Endometrial microvascular endothelial cells (primary cell): ENCODE data around the gene DRAM2. TPM values are rescaled to one million over a fixed set of nuclear protein-coding genes. Genes with fewer than 3 reads are reported as not detected.

Source experiments
- in situ Hi-C: cut with HindIII; loops from 2 replicates; pipeline ENCODE4 v1.10.0; 2017; ENCODE audit warnings: low sequenced_read_pairs, low pct_unique_long_range_greater_than_20kb; ENCODE audit errors: inconsistent ontology term
- total RNA-seq: library from RNA; depleted of rRNA; stranded (reverse); fragments of >200 nt; gene quantifications from one replicate; pipeline ENCODE4 v1.2.3, GENCODE V29; 2015; ENCODE audit errors: inconsistent ontology term

Gene DRAM2
- 50.1 TPM for total RNA-seq

DNA sequence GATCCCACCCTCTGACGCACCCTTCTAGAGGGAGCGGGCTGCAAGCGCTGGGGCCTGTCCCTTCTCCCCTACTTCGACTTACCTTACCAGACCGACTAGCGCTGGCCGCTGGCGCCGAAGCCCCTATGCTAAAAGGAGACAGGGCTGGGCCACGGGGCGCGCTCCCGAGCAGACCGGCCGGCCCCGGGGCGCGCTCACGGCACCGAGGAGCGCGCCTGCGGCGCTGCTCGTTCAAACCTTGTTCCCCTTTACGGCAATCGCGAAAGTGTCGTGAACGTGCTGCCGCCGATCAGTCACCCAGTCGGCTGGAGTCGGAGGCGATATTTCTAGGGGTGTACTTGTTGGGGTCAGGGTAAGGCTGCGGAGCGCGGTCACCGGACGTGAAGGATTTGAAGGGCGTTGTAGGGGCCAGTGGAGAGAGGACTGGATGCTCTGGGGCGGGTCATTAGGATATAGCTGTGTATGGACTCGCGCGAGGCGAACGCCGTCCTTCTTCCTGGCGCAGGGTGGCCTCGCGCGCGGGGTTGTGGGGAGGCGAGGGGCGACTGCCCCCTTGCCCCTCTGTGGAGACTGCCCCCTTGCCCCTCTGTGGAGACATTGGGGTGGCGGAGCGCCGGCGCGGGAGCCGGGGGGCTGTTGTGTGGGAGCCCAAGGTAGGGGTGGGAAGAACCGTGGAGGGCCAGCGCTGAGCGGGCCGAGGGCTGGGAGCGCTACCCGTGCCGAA lies at the start of gene DRAM2, which contains the start of gene CEPT1:
Gene DRAM2 (minus strand): TSS at position 138 of the 724 bp plus-strand sequence. CDS start 8,539 bp downstream, outside the sequence.
Gene CEPT1 (plus strand): TSS at position 268 of the 724 bp plus-strand sequence. CDS start 7,492 bp downstream, outside the sequence.
- in situ Hi-C loops: no loop called here

DNA sequence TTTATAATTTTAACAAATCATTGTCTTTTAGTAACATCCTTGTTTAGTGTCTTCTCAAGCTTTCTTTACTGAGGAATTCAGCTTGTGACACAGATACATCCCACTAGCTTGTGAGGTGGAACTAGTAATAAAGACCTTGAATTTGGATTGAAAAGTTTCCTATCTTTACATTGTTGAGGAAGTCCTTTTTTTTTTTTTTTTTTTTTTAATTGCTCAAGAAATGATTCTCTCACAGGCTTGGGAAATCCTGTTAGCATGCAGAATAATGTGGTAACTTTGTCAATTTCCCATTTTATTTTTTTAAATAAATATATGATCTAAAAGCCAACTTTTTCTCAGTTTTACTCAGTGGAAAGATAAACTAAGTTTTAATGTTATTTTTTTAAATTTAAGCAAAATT lies 44.8 kb upstream of the DRAM2 start:
- in situ Hi-C loops: no loop called here

DNA sequence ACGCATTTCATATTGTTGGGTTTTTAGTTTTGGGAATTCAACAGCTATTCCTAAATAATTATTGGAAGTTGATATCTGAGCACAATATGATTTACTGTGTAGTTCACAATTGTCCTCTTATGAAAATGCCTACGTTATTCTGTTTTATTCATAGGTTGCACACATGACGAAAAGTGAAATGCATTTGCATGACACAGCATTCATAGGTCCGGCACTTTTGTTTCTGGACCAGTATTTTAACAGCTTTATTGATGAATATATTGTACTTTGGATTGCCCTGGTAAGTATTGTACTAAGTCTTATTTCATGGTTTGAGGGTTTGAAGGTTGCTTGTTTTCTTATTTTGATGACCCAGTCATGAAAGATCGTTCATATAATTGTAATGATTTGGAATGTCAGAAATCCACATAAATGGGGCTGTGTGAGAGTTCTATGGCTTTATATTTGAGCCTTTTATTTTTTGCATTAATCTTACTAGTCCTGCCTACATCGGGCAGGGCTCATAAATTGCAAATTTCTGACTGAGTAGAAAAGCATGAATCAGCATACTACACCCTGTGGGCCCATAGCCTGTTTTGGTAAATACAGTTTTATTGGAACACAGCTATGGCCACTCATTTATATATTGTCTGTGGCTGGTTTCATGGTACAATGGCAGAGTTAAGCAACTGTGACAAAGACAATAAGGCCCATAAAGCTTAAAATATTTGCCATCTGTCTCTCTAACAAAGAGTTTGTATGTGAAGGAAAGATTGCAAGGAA lies 43.6 kb upstream of the DRAM2 start:
- in situ Hi-C loops: no loop called here

DNA sequence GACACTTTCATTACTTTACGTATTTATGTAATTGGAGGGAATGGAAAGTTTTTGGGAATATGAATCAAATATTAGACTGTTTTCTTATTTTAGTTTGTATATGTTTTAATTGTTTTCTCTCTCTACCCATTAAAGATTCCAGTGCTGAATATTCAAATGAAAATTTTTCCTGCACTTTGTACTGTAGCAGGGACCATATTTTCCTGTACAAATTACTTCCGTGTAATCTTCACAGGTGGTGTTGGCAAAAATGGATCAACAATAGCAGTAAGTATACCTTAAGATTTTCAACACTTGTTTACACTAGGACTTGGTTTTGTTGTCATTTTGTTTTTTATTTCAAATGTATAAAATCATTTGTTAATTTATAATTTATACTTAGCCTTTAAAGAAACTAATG lies 42.2 kb upstream of the DRAM2 start:
- in situ Hi-C loops: no loop called here

DNA sequence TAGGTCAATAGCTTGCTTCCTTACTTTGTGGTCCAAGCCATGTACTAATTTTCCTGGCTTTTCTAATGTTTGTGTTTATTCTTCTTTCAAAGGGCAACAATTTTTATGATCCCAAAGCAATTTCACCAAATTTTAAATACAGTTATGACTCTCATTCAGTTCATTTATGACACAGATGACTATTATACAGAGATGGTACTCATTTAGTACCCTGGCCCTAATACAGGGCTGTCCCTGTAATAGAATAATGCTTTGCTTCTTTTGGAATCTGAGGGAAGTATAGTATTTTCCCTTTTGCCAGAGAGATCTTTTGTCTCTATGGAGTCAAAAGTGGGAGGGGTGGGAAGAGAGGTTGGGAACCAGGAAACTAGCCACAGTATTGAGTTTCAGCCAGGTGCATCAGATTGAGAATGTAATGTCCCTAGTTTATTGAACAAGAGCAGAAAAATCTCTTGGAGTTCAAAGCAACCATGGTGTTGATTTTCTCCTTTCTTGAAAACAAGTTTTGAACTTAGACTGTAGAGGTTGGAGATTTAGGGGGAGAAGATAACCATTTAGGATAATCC lies 40.2 kb upstream of the DRAM2 start:
- in situ Hi-C loops: no loop called here

DNA sequence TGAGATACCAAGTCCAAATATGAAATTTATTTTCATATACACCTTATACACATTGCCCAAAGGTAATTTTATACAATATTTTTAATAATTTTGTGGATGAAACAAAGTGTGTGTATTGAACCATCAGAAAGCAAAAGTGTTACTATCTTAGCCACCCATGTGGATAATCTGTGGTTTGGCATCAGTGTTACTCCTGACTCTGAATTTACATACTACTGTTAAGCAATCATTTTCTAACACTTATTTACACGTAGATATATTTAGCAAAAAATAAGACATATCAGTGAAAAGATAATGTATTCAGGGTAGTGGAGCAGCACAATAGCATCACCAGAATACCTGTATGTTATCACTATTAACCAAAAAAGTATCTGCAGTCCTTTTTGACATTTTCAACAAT lies 36.8 kb upstream of the DRAM2 start:
- in situ Hi-C loops: no loop called here

DNA sequence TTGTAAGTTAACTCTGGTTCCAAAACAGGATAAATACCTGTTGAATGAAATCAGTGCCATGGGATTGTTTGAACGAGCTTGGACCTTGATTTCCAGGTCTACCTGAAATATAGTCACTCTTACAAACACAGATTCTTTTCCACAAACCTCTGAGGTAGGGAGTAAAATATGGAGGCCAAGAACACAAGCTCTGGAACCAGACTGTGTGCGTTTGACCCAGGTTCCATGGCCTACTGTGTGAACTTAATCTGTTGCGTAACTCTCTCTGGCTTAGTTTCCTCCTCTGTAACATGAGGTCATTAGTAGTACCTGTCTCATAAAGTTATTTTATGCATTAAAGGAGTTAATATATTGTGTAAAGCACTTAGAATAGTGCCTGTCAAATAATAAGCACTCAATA lies 35.5 kb upstream of the DRAM2 start:
- in situ Hi-C loops: no loop called here

DNA sequence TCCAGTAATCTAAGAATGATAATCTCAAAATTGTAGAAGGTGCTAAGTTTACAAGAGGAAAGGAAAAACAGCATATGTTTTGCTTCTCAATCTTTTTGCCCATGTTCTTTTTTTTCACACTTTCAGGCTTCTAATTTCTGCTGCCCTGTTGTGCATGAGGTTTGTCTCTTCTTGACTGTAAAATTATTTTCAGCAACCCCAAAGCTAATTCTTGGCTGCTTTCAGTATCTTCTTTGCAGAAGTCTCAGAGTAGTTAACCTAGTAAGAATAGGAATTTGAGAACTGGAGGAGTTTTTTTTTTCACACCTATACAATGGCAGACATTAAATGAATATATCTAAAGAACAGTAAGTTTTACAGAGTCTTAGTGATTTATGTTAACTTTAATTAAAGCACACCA lies 34.2 kb upstream of the DRAM2 start:
- in situ Hi-C loops: no loop called here

DNA sequence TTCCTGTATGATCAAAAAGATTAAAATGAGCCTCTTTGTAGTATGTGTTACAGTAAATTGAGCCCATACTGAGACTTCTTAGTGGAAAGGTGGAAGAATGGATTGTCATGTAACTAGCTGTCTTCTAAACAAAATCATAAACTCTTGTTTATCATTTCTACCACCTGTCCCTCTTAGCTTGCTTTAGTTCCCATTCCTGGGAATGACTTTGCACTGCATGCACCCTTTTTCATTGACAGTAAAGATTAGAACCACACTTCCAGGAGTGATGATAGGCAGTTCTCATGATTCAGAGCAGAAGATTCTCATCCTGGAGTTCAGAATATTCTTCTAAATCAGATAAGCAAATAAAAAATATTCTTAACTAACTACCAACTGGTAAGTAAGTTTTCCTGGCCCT lies 32.6 kb upstream of the DRAM2 start:
- in situ Hi-C loops: no loop called here

DNA sequence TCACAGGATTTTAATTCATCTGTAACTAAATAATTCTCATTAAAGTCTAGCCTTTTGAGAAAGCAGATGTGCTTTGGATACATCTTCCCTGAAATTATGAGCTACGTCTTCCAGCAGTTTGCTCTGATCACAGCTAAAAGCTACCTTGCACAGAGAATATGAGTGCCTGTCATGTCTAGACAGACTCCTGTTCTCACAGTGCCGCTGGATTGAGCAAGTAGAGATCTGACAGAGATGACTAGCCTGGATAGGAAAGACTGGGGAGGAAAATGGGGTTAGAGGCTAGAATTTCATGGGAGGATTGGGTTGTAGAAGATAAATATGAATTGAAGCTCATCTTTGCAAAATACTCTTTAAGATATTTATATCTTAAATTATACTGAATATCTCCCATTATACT lies 24.3 kb upstream of the DRAM2 start:
- in situ Hi-C loops: no loop called here

DNA sequence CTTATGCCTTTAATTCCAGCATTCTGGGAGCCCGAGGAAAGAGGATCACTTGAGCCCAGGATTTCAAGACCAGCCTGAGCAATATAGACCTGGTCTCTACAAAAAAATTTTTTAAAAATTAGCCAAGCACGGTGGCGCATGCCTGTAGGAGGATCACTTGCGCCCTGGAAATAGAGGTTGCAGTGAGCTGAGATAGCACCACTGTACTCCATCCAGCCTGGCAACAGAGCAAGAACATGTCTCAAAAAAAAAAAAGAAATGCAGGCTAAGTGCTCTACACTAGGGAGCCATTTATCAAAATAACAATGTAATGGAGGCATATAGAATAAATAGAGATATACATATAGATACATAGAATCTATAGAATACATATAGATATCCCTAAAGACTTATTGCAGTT lies 23.5 kb upstream of the DRAM2 start:
- in situ Hi-C loops: no loop called here

DNA sequence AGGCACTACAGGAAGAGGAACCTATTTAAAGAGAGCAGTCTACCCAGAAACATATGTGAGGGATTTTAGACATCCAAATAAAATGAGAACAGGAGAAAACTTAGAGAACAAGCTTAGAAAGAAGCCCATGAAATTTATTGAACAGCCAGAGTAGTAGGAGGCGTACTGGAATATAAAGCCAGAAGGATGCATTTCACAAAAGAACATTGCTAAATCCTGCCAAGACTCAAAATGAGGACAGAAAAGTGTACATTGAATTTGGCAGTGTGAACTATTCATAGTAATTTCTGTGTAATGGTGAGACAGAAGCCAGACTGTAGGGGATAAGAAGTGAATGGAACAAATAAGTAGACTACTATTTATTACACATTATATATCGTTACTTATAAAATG lies 22.6 kb upstream of the DRAM2 start:
- in situ Hi-C loops: no loop called here

DNA sequence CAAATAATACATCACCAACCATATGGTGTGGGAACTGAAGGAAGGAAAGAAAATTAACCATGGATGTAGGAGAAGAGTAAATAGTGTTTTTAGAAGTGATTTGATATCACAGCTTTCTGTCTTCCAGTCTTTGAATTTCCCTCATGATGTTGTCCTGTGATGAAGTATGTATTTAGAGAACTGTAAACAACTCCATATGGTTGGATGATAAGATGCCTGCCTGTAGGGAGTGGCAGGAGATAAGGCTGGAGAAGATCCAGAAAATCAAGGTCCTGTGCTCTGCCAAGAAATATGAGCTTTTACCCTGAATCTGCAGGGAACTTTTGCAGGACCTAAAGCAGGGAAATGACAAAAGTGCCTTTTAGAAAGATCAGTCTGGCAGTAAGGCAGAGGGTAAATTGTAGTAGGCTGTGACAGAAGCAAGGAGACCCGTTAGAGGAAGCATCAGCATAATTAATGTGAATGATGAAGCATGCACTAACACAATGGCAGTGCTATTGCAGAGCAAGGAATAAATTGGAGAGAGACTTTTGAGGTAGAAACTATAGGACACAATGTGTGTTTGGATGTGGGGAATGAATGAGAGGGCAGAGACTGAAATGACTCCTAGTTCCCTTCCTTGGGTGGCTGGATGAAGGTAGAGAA lies 22.1 kb upstream of the DRAM2 start:
- in situ Hi-C loops: no loop called here

DNA sequence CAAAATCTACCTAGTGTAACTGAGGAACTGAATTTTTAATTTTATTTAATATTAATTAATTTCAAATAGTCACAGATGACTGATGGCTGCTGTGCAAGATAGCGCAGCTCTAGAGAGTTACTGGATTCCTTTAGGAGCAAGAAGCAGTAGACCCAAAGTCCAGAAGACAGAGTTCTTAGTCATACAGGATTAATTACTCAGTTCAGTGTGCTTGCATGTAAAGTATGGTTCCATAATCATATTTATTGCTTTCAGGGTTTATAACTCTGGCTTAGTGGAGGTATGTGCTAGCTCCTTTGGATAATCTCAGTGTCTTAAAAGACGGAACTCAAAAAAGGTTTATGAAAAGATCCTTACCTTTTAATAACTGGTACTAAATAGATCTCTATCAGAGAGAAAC lies 17.5 kb upstream of the DRAM2 start:
- in situ Hi-C loops: no loop called here

DNA sequence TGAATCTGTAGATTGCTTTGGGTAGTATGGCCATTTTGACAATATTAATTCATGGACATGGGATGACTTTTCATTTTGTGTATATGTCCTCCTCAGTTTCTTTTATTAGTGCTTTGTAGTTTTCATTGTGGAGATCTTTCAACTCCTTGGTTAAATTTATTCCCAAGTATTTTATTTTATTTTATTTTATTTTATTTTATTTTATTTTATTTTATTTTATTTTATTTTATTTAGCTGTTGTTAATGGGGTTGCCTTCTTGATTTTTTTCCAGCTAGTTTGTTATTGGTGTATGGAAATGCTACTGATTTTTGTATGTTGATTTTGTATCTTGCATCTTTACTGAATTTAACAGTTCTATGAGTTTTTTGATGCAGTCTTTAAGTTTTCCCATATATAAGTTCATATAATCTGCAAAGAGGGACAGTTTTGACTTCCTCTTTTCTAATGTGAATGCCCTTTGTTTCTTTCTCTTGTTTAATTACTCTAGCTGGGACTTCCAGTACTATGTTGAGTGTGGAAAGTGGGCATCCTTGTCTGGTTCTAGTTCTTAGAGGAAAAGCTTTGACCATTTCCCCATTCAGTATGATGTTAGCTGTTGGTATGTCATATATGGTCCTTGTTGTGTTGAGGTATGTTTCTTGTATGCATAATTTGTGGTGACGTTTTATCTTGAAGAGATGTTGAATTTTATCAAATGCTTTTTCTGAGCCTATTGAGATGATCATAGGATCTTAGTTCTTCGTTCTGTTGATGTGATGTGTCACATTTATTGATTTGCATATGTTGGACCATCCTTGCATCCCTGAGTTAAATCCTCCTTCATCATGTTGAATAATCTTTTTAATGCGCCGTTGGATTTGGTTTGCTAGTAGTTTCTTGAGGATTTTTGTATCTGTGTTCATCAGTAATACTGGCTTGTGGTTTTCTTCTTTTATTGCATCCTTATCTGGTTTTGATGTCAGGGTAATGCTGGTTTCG lies 14.4 kb upstream of the DRAM2 start:
- in situ Hi-C loops: no loop called here

DNA sequence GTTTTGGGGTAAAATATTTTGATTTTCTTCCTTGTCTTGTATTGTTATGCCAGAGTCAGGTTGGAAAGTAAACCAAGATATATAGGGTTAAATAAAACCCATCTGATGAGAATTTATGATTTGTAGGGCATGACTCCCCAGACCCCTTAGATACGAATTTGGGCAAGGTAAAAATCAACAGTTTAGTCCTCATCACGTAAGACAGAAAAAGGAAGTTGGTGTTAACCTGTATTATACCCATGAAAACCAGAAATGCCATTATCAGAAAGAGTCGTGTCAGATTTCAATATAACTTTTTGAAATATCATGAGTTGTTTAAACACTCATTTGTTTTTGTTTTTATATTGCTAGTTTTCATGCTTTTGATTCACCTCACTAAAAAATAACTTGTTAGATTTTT lies 11.9 kb upstream of the DRAM2 start:
- in situ Hi-C loops: no loop called here

DNA sequence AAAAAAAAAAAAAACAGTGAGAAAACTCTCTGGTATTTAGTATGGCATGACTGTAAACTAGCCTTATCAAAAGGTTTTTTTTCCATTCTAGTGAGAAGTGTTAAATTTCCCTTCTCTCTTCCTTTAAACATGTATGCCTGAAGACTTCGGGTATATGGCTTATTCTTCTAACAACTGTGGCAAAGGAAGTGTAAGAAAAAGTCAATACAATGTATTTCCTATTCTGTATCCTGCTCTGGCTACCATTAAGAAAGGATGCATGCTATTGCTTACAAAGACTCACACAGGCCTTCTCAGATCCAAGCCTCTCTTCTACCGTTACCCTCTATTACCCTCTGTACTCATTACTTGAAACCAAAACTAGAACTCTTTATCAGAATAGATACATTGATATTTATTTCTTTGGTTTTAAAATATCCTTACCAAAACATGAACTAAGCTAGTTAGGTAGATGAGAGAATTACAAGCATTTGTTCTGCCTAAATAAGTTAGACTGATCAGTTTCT lies 8.5 kb upstream of the DRAM2 start:
- in situ Hi-C loops: no loop called here

DNA sequence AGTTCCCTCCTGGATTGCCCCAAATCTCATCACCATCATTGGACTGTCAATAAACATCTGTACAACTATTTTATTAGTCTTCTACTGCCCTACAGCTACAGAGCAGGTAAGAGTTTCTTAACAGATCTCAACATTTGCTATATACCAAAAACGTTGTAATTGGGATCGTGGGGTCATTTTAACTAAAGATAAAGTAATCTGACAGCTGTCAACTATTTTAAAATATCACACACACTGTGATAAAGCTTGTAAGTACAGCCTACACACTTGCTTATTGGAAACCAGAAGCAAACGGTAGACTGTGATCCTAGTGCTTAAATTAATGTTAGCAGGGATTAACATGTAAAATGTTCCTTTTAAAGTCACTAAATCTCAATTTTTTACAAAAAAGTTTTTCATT lies 8.1 kb upstream of the DRAM2 start:
- in situ Hi-C loops: no loop called here
